Posterior vena cava (tissue), 2 donors: ENCODE data around the gene APOA5. TPM values are rescaled to one million over a fixed set of nuclear protein-coding genes. Genes with fewer than 3 reads are reported as not detected.

ENCODE experiments used
- DNase-seq: peaks from one replicate; pipeline ENCODE4 v3.0.0-alpha.2; 2020; ENCODE audit warnings: low spot score
- intact Hi-C, 2 donors: fragments of 100-400 bp; cut with DNase I; formaldehyde crosslinking; loops; one replicate each; pipeline versions ENCODE4 v1.14.1 to v1.14.2; 2022 to 2023
- total RNA-seq, 2 donors: library from RNA; stranded (reverse); fragmentation: NEBNext Ultra II Directional; extraction: Animal tissue kit (Norgen Biotek cat#: 25700); gene quantifications; one replicate each; pipeline ENCODE4 v1.2.1, GENCODE V29; 2021
- donor health status: DM: yes; HTN: yes; CAD: no.
- donor health status: DM: yes; HTN: yes; CAD: no.

APOA5 gene
- total RNA-seq, 2 donors from 2014 or later = not detected

DNA sequence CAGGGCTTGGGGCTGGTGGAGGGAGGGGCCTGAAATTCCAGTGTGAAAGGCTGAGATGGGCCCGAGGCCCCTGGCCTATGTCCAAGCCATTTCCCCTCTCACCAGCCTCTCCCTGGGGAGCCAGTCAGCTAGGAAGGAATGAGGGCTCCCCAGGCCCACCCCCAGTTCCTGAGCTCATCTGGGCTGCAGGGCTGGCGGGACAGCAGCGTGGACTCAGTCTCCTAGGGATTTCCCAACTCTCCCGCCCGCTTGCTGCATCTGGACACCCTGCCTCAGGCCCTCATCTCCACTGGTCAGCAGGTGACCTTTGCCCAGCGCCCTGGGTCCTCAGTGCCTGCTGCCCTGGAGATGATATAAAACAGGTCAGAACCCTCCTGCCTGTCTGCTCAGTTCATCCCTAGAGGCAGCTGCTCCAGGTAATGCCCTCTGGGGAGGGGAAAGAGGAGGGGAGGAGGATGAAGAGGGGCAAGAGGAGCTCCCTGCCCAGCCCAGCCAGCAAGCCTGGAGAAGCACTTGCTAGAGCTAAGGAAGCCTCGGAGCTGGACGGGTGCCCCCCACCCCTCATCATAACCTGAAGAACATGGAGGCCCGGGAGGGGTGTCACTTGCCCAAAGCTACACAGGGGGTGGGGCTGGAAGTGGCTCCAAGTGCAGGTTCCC, 38.0 kb upstream of the APOA5 start, which contains the start of gene APOC3:
TSS of gene APOC3 (plus strand) at position 383 of the 659 bp plus-strand sequence. CDS start 676 bp downstream, outside the sequence.
- intact Hi-C loops = loop anchor here in 1 of 2 donors (5.0 kb wide), 1 partner anchor 37 kb away; the partner anchor contains the start of gene APOA5
- DNase-seq = no peak

DNA sequence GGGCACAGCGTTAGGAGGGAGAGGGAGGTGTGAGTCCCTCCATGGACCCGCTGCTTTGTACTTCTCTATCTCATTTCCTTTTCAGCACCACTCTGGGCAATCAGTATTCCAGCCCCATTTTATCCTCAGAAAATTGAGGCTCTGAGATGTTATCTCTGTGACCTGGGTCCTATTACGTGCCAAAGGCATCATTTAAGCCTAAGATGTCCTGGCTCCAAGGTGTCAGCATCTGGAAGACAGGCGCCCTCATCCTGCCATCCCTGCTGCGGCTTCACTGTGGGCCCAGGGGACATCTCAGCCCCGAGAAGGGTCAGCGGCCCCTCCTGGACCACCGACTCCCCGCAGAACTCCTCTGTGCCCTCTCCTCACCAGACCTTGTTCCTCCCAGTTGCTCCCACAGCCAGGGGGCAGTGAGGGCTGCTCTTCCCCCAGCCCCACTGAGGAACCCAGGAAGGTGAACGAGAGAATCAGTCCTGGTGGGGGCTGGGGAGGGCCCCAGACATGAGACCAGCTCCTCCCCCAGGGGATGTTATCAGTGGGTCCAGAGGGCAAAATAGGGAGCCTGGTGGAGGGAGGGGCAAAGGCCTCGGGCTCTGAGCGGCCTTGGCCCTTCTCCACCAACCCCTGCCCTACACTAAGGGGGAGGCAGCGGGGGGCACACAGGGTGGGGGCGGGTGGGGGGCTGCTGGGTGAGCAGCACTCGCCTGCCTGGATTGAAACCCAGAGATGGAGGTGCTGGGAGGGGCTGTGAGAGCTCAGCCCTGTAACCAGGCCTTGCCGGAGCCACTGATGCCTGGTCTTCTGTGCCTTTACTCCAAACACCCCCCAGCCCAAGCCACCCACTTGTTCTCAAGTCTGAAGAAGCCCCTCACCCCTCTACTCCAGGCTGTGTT, 37.2 kb upstream of the APOA5 start:
- DNase-seq = no peak
- intact Hi-C loops = no loop called here

GRCh38 chr11:116827461-116827860, 35.8 kb upstream of the APOA5 start:
- intact Hi-C loops = no loop called here
- no peak for DNase-seq

DNA sequence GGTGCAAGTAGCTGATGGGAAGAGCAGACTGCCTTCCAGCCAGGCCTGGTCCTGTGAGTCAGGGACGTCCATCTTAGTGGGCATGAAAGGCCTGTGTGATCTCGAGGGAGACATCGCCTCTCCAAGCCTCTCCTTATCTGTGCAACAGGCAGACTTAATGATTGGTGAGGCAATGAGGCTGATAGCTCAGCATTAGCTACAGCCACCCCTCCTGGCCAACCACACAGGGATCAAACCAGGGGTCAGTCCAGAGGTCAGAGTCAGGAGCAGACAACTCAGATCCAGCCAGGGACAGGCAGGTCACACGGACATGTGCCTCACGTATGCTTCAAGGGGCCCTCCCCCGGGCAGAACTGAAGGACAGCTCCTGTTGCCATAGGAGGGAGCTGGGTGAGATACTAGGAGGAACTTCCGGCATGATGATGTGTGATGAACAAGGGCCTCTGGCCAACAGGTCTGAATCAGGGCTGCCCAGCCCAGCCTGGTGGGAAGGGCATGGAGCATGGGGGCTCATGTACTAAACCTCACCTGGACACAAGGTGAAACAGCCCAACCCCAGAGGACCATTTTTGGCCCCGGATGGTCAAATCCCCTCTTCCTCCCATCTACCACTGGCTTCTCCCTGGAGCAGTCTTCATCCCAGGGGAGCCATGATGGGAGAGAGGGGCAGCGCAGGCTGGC, 35.2 kb upstream of the APOA5 start:
- intact Hi-C loops = no loop called here
- peak; percentile 77 for DNase-seq

- peak; percentile 69 for DNase-seq
- intact Hi-C loops = no loop called here
Measured at GRCh38 chr11:116825854-116826750, 34.4 kb upstream of the APOA5 start.

- DNase-seq = no peak
- intact Hi-C loops = no loop called here
Measured at GRCh38 chr11:116825434-116825833, 33.8 kb upstream of the APOA5 start.

GRCh38 chr11:116823031-116823843, 31.6 kb upstream of the APOA5 start, which contains the start of gene APOA4:
APOA4 (minus strand) TSS chr11:116823304; CDS start chr11:116823191, 113 bp downstream.
- DNase-seq = no peak
- intact Hi-C loops = no loop called here

DNA sequence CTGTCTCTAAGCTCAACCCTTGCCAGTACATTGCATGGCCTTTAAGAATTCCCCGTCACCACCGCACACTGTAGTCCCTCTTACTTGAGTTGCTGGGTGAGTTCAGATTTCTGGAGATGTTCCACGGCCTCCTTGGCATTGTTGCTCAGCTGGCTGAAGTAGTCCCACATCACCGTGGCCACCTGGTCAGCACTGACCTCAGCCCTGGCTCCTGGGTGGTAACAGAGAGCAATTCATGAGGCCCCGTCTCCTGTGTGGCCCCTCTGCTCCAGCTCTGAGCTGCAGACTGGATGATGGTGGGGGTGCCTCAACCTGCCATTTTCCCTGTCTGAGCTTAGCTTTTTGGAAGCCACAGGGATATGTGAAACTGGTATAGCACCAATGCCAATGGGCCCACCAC, 30.9 kb upstream of the APOA5 start:
- intact Hi-C loops = no loop called here
- DNase-seq = no peak

GRCh38 chr11:116821050-116821918, 29.6 kb upstream of the APOA5 start:
- intact Hi-C loops = no loop called here
- DNase-seq = peak; percentile 75

GRCh38 chr11:116819049-116819448, 27.4 kb upstream of the APOA5 start:
- DNase-seq = no peak
- intact Hi-C loops = no loop called here

GRCh38 chr11:116814502-116814901, 22.8 kb upstream of the APOA5 start:
- intact Hi-C loops = no loop called here
- no peak for DNase-seq

DNA sequence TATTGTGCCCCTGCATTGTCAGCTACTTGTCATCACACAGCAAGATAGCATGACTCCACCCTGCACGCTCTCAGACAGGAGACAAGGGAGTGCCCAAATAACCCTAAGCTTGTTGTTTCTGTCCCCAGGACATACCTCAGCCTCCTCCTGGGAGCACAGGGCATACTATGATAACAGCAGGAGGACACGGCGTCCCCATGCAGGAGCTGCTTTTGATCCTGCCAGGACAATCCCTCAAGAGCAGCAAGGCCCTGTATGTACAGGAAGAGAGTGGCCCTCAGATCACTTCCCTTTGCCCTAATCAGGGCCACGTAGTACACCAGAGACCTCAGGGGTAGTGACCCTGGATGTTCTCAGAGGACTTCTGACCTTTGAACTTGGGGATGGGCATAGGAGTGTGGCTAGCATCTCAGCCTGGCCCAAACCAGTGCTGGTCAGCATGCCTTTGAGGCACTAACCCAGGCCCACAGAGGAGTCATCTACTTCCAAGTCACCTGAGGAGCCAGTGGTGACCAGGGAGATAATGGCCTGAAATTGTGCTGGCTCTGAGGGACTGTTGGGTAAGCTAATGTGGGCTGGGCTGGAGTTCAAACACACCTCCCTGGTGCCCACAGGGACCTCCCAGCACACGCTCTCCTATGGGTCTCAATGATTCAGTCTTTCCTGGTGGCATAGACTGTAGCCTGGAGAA, 22.2 kb upstream of the APOA5 start:
- intact Hi-C loops = no loop called here
- DNase-seq = no peak

DNA sequence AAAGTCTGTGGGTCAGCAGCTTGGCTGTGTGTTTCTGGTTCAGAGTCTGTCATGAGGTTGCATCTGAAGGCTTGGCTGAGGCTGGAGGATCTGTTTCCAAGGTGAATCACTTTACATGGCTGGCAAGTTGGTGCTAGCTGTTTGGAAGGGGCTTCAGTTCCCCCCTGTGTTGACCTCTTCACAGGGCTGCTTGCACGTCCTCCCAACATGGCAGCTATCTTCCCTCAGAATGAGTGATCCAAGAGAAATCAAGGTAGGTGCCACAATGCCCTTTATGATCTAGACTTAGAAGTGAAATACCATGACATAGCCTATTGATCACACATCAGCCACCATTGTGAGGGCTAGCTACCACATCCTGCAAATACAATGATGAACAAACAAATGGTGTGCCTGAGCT, 21.5 kb upstream of the APOA5 start:
- intact Hi-C loops = no loop called here
- no peak for DNase-seq

DNA sequence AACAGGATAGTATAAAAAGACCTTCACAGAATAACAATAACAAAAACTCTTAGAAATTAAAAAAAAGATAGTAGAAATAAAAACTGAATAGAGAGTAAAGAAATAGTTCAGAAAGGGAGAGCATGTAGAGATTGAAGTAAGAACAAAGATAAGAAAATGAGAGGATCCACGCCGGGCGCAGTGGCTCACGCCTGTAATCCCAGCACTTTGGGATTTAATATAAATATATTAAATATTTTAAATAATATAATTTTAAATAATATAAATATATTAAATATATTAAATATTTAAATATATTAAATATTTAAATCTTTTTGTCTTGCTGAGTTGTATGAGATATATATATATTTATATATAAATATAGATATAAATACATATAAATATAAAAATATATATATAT, 20.4 kb upstream of the APOA5 start:
- intact Hi-C loops = no loop called here
- DNase-seq = no peak

- intact Hi-C loops = no loop called here
- no peak for DNase-seq
Measured at GRCh38 chr11:116811194-116811593, 19.5 kb upstream of the APOA5 start.

GRCh38 chr11:116808262-116809175, 16.8 kb upstream of the APOA5 start:
- no peak for DNase-seq

More at GRCh38 chr11:116808262-116809175, 16.8 kb upstream of the APOA5 start:
- intact Hi-C loops = no loop called here
